K562 (cell line): ENCODE data around the gene UGT2A3.

ENCODE experiments used
- BRCA1 ChIP-seq, 2 experiments: fragments of 450-650 bp in 1 of 2; sonication (generic) in 1 of 2; formaldehyde crosslinking in 1 of 2; IDR thresholded peaks; 2 replicates each; pipeline versions ENCODE4 v1.5.0 to v1.6.1; 2017 to 2020; ENCODE audit warnings: mild to moderate bottlenecking in 1 of 2, missing genetic modification reagents in 1 of 2
- CBX2 ChIP-seq: fragments of 200-600 bp; sonication (generic); IDR thresholded peaks from one replicate; pipeline ENCODE4 v1.6.1; 2012; ENCODE audit warnings: mild to moderate bottlenecking, low read length, inconsistent platforms; ENCODE audit not compliant: insufficient read depth, poor library complexity, severe bottlenecking
- CBX8 ChIP-seq: fragments of 200-600 bp; sonication (generic); IDR thresholded peaks from 2 replicates; pipeline ENCODE4 v1.6.1; 2012; ENCODE audit warnings: borderline replicate concordance, mixed run types, low read depth, mild to moderate bottlenecking, moderate library complexity, mixed read lengths, low read length, control low read depth, inconsistent platforms; ENCODE audit not compliant: poor library complexity, severe bottlenecking; ENCODE audit errors: extremely low read depth
- FIP1L1 ChIP-seq: fragments of 200-400 bp; formaldehyde crosslinking; IDR thresholded peaks from 2 replicates; pipeline ENCODE4 v1.6.1; 2018; ENCODE audit warnings: mild to moderate bottlenecking, low read depth, low read length; ENCODE audit not compliant: poor library complexity, severe bottlenecking
- JUN ChIP-seq, 2 experiments: sonication (generic) in 1 of 2; formaldehyde crosslinking in 1 of 2; IDR thresholded peaks; 2 replicates each; pipeline versions ENCODE4 v1.6.1 to v1.8.0; 2012 to 2022; ENCODE audit warnings: borderline replicate concordance in 2 of 2, mild to moderate bottlenecking in 2 of 2, improper control_type of control experiment in 1 of 2, low read depth in 1 of 2, low read length in 1 of 2, missing genetic modification reagents in 1 of 2
- MAFK ChIP-seq: IDR thresholded peaks from 2 replicates; pipeline ENCODE4 v1.6.1; 2011; ENCODE audit warnings: low read length, improper control_type of control experiment
- NFATC3 ChIP-seq: fragments of 450-650 bp; IDR thresholded peaks from 2 replicates; pipeline ENCODE4 v1.6.1; 2017; ENCODE audit warnings: mild to moderate bottlenecking
- POLR2AphosphoS5 ChIP-seq: IDR thresholded peaks from 2 replicates; pipeline ENCODE4 v1.6.1; 2011; ENCODE audit warnings: mild to moderate bottlenecking, low read depth, low read length, moderate library complexity; ENCODE audit not compliant: control insufficient read depth, insufficient read depth
- RFX5 ChIP-seq: IDR thresholded peaks from 2 replicates; pipeline ENCODE4 v1.6.1; 2011; ENCODE audit warnings: low read depth, mild to moderate bottlenecking, improper control_type of control experiment, low read length
- SREBF2 ChIP-seq: sonication (generic); formaldehyde crosslinking; IDR thresholded peaks from 2 replicates; pipeline ENCODE4 v1.4.0; 2020; ENCODE audit warnings: mild to moderate bottlenecking, missing genetic modification reagents
- TF ChIP-seq, protein P1 (sequence below): fragments of 250-450 bp; sonication (Bioruptor Pico); IDR thresholded peaks from 2 replicates; pipeline ENCODE4 v1.5.0; 2022; ENCODE audit warnings: mild to moderate bottlenecking
- TF ChIP-seq, protein P2 (sequence below), 3 experiments: IDR thresholded peaks in 2 of 3; conservative IDR thresholded peaks in 1 of 3; 2 replicates each; pipeline ENCODE4 v1.5.1; 2011 to 2012; ENCODE audit warnings: low read length in 3 of 3, mild to moderate bottlenecking in 3 of 3, control low read depth in 2 of 3, improper control_type of control experiment in 1 of 3, inconsistent platforms in 1 of 3, low read depth in 1 of 3, mixed read lengths in 1 of 3, moderate library complexity in 1 of 3; ENCODE audit not compliant: insufficient read depth in 2 of 3
- TF ChIP-seq, protein P3 (sequence below): sonication (generic); formaldehyde crosslinking; IDR thresholded peaks from 2 replicates; pipeline ENCODE4 v1.5.0; 2020; ENCODE audit warnings: missing genetic modification reagents
- TF ChIP-seq, protein P4 (sequence below): sonication (generic); formaldehyde crosslinking; IDR thresholded peaks from 2 replicates; pipeline ENCODE4 v1.8.0; 2022; ENCODE audit warnings: mild to moderate bottlenecking, missing genetic modification reagents

DNA sequence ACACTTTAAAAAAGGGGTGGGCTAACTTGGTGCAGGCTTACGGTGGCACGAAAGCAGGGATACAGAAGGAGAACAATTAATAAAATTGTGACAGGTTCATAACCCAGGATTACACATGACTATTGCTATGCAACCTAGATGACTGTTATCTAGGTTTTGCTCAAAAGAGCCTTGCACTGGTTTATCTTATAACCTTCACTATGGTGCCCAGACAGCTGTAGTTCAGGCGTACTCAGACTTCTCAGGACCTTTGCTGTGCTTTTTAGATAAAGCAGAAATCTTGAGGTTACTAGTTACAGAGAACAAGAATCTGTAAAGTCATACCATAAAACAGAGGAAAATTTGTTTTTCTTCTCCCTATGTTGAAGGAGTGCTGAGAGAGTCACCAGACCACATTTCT, 44.4 kb downstream of the UGT2A3 start:
- TF ChIP-seq BRCA1 (IDR thresholded peaks at IDR 0.05) (no peak), BRCA1 (CRISPR knock-in tag; IDR thresholded peaks at IDR 0.05) (no peak), FIP1L1 (no peak), POLR2AphosphoS5 (no peak), CBX2 (no peak), JUN (IDR thresholded peaks at IDR 0.05; ENCODE audit: borderline replicate concordance, low read depth, low read length) (no peak), JUN (CRISPR knock-in tag; IDR thresholded peaks at IDR 0.05; ENCODE audit: borderline replicate concordance) (no peak), RFX5 (no peak), SREBF2 (CRISPR knock-in tag) (no peak), MAFK (no peak), NFATC3 (no peak), CBX8 (no peak)
- TF ChIP-seq, protein P1, sequence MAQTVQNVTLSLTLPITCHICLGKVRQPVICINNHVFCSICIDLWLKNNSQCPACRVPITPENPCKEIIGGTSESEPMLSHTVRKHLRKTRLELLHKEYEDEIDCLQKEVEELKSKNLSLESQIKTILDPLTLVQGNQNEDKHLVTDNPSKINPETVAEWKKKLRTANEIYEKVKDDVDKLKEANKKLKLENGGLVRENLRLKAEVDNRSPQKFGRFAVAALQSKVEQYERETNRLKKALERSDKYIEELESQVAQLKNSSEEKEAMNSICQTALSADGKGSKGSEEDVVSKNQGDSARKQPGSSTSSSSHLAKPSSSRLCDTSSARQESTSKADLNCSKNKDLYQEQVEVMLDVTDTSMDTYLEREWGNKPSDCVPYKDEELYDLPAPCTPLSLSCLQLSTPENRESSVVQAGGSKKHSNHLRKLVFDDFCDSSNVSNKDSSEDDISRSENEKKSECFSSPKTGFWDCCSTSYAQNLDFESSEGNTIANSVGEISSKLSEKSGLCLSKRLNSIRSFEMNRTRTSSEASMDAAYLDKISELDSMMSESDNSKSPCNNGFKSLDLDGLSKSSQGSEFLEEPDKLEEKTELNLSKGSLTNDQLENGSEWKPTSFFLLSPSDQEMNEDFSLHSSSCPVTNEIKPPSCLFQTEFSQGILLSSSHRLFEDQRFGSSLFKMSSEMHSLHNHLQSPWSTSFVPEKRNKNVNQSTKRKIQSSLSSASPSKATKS (CRISPR knock-in tag): no peak
- TF ChIP-seq, protein P2, sequence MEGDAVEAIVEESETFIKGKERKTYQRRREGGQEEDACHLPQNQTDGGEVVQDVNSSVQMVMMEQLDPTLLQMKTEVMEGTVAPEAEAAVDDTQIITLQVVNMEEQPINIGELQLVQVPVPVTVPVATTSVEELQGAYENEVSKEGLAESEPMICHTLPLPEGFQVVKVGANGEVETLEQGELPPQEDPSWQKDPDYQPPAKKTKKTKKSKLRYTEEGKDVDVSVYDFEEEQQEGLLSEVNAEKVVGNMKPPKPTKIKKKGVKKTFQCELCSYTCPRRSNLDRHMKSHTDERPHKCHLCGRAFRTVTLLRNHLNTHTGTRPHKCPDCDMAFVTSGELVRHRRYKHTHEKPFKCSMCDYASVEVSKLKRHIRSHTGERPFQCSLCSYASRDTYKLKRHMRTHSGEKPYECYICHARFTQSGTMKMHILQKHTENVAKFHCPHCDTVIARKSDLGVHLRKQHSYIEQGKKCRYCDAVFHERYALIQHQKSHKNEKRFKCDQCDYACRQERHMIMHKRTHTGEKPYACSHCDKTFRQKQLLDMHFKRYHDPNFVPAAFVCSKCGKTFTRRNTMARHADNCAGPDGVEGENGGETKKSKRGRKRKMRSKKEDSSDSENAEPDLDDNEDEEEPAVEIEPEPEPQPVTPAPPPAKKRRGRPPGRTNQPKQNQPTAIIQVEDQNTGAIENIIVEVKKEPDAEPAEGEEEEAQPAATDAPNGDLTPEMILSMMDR (IDR thresholded peaks at IDR 0.05 in 2 of 3, conservative IDR thresholded peaks at IDR 0.05 in 1 of 3; ENCODE audit: insufficient read depth in 2 of 3, low read depth in 1 of 3, low read length in 3 of 3): no peak
- TF ChIP-seq, protein P3, sequence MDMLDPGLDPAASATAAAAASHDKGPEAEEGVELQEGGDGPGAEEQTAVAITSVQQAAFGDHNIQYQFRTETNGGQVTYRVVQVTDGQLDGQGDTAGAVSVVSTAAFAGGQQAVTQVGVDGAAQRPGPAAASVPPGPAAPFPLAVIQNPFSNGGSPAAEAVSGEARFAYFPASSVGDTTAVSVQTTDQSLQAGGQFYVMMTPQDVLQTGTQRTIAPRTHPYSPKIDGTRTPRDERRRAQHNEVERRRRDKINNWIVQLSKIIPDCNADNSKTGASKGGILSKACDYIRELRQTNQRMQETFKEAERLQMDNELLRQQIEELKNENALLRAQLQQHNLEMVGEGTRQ (CRISPR knock-in tag): no peak
- TF ChIP-seq, protein P4, sequence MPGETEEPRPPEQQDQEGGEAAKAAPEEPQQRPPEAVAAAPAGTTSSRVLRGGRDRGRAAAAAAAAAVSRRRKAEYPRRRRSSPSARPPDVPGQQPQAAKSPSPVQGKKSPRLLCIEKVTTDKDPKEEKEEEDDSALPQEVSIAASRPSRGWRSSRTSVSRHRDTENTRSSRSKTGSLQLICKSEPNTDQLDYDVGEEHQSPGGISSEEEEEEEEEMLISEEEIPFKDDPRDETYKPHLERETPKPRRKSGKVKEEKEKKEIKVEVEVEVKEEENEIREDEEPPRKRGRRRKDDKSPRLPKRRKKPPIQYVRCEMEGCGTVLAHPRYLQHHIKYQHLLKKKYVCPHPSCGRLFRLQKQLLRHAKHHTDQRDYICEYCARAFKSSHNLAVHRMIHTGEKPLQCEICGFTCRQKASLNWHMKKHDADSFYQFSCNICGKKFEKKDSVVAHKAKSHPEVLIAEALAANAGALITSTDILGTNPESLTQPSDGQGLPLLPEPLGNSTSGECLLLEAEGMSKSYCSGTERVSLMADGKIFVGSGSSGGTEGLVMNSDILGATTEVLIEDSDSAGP (CRISPR knock-in tag): no peak
